NCI-H69 (cell line): ENCODE results near the gene PLCH1.
"Not testable (repeated sequence)": the region's sequence is repeated elsewhere in the genome, so short reads cannot be mapped to it uniquely, and the experiment has no call there.

Experiments
- DNase-seq: peaks from one replicate; lab custom pipeline; 2025; lab: John Stamatoyannopoulos, UW

PLCH1 gene

DNA sequence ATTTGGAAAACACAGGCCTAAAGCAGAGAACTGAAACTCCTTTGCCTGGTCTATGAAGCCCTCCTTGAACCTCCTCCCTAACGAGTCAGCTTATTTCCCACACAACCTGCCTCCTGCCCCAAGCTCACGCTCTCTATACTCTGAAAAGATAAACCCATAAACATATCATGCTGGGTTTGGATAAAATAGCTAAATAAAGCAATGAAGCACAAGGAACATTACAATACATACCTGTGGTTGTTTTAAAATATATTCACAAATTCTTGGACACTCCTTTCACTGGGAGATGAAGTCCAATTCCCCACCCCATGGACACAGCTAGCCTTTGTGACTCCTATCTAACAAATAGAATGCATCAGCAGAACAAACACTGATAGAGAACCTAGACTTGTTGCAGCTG is 98.2 kb downstream of the PLCH1 start:
- DNase-seq, result no peak

GRCh38 chr3:155646128-155646527 is 98.7 kb downstream of the PLCH1 start:
- DNase-seq, result no peak

- no peak for DNase-seq
These were observed 101.2 kb downstream of the PLCH1 start for GRCh38 chr3:155643581-155644165.

DNA sequence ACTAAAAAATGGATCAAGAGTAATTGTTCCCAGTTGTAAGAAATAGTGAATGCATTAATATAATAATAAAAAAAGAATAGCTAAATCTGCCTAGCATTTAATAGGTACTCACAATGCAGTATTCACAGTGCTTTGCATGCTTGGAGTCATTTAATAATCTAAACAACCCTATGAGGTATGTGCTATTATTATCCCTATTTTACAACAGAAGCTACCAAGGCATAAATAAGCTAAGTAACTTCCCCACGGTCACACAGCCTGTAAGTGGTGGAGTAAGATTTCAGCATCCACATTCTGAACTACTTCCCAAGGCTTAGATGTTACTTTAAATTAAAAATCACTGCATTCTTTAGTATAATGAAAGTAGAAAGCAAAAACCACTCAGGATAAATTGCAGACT is 102.9 kb downstream of the PLCH1 start:
- DNase-seq, result no peak

- no peak for DNase-seq
These were observed 104.8 kb downstream of the PLCH1 start for GRCh38 chr3:155640098-155640497.

GRCh38 chr3:155639462-155640055 is 105.3 kb downstream of the PLCH1 start:
- no peak for DNase-seq

GRCh38 chr3:155638461-155638860 is 106.4 kb downstream of the PLCH1 start:
- not testable (repeated sequence) for DNase-seq

- no peak for DNase-seq
These were observed 107.3 kb downstream of the PLCH1 start for GRCh38 chr3:155637567-155637966.

DNA sequence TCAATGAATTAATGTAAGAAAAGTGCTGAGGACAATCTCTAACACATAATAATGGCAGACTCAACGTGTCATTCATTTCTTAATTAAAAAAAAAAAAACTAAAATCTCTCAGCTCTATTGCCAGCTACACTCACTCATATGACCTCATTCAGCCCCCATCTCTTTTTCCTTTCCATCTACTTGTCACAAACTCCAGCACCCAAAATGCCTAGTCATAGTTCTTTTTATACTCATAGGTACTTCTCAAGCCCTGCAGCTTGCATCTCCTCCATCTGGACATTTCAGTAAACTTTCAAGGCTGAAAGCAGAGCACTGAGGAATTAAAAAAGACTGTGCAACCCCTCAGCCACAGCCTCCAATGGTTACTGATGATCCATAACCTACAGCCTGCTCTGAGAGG is 109.8 kb downstream of the PLCH1 start:
- DNase-seq, result no peak

DNA sequence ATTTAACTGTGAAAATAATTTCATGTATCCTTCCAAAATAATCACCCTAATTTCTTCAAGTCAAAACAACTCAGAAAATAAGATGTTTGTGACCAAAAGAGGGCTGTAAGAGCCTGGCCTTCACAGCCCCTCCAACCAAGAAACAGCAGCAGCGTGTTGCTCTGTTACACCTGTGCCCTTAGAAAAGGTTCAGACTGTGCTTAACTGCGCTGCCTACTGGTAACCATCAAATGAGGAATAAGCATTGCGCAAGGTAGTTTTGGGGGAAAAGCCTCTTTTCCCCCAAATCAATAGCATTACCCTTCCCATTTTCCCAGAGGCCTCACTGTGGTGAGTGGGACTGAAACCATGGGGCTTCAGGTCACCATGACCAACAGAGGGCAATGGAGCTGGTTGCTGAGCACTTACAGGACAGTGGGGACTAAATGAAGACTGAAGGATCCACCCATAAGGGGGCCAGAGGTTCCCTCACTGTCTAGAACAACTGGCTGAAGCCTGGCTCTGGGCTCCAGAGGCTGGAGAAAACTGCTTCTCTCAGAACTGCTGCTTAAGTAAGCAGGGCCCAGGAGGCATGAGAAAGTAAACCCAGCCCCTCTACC is 110.7 kb downstream of the PLCH1 start:
- DNase-seq, result no peak

DNA sequence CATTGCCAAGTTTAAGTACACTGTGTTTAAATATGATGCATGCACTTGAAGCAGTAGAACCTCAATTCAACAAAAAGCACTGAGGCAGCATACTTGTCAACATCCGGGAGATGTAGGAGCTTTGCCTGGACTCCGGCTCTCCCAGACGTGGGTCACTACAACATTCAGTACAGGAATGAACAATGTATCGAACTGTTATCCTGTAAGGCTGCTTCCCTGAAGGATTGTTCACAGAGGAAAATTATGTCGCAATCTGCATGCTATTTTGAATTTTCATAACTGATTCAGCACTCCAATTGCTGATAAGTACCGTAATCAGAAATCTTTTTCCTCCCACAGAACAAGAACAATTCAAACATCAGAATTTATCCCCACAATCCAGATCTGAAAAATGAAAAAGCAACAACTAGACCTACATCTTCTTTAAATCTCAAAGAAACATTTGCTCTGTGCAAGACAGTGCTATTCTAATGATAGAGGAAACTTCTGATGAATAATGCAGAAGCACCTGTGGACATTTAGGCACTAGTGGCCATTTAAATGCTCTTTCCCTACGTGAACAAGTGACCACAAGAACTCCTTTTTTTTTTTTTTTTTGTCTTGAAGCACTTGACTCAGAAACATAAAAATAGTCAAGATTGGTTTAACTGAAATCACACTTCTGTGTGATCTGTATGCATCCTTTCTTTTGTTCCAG is 113.4 kb downstream of the PLCH1 start:
- DNase-seq, result no peak

GRCh38 chr3:155629556-155629955 is 115.3 kb downstream of the PLCH1 start:
- DNase-seq, result peak; percentile 81

DNA sequence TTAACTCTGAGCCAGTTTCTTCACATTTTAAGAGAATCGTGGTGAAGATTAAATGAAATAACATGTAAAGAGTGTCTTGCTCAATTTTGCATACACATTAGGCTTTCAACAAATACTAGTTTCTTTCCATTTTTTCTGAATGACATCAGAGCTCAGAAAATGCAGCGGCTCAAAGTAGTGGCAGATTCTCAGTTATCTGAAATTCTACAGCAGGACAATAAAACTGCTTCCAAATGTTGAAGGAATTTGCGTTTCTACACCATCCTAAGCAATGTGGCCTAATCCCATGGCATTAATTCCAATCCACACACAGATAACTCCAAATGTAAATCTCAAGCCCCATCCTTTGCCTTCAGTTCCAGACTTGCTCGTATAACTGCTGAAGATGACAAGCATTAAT is 115.8 kb downstream of the PLCH1 start:
- DNase-seq, result no peak

DNA sequence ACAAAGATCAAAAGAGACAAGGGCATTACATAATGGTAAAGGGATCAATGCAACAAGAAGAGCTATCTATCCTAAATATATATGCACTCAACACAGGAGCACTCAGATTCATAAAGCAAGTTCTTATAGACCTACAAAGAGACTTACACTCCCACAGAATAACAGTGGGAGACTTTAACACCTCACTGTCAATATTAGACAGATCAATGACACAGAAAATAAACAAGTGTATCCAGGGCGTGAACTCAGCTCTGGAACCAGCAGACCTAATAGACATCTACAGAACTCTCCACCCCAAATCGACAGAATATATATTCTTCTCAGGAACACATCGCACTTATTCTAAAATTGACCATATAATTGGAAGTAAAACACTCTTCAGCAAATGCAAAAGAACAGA is 122.2 kb downstream of the PLCH1 start:
- DNase-seq, result not testable (repeated sequence)

DNA sequence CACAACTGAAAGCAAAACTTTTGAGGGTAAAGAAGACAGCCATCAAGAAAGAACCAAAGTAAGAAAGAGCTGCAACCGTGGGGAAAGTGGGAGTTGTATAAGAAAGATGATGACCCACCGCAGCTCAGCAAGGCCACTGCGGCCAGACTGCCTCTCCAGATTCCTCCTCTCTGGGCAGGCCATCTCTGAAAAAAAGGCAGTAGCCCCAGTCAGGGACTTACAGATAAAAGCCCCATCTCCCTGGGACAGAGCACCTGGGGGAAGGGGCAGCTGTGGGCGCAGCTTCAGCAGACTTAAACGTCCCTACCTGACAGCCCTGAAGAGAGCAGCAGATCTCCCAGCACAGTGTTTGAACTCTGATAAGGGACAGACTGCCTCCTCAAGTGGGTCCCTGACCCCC is 124.3 kb downstream of the PLCH1 start:
- DNase-seq, result not testable (repeated sequence)

GRCh38 chr3:155619118-155619915 is 125.6 kb downstream of the PLCH1 start:
- DNase-seq, result peak; percentile 7

GRCh38 chr3:155618543-155618942 is 126.3 kb downstream of the PLCH1 start:
- no peak for DNase-seq

- DNase-seq, result no peak
These were observed 127.4 kb downstream of the PLCH1 start for GRCh38 chr3:155617346-155617925.

- DNase-seq, result not testable (repeated sequence)
These were observed 129.7 kb downstream of the PLCH1 start for GRCh38 chr3:155615141-155615540.

- not testable (repeated sequence) for DNase-seq
These were observed 130.5 kb downstream of the PLCH1 start for GRCh38 chr3:155614410-155614809.

DNA sequence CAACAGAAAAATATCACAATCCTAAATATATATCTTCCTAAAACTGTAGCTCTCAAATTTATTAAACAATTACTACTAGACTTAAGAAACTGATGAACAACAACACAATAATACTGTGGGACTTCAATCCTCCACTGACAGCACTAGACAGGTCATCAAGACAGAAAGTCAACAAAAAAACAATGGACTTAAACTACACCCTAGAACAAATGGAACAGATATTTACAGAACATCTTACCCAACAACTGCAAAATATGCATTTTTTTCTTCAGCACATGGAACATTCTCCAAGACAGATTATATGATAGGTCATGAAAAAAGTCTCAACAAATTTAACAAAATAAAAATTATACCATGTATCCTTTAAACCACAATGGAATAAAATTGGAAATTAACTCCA is 133.4 kb downstream of the PLCH1 start:
- DNase-seq, result no peak

DNA sequence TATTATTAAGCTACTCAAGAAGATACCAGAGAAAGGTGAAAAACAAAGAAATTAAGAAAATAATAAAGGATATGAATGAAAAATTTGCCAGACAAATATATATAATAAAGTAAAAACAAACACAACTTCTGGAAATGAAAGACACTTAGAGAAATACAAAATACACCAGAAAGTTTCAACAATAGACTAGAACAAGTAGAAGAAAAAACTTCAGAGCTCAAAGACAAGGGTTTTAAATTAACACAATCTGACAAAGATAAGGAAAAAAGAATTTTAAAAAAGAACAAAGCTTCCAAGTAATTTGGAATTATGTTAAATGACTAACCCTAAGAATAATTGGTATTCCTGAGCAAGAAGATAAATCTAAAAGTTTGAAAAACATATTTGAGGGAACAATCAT is 135.3 kb downstream of the PLCH1 start:
- DNase-seq, result no peak
